Measurements from ENCODE around the gene DAB2.

Gene DAB2

GRCh38 chr5:39447059-39447458 is 22.3 kb upstream of the DAB2 start:
- DNase-seq: no peak

GRCh38 chr5:39446231-39446630 is 21.5 kb upstream of the DAB2 start:
- no peak for DNase-seq

GRCh38 chr5:39443911-39444310 is 19.1 kb upstream of the DAB2 start:
- DNase-seq: no peak

- no peak for DNase-seq
Observed at GRCh38 chr5:39442991-39443390, 18.2 kb upstream of the DAB2 start.

GRCh38 chr5:39441838-39442237 is 17.1 kb upstream of the DAB2 start:
- no peak for DNase-seq

GRCh38 chr5:39440958-39441624 is 16.3 kb upstream of the DAB2 start:
- no peak for DNase-seq

GRCh38 chr5:39440192-39440957 is 15.6 kb upstream of the DAB2 start:
- DNase-seq: no peak

GRCh38 chr5:39439582-39440162 is 14.9 kb upstream of the DAB2 start:
- DNase-seq: no peak

- DNase-seq: no peak
Observed at GRCh38 chr5:39437467-39437866, 12.7 kb upstream of the DAB2 start.

- no peak for DNase-seq
Observed at GRCh38 chr5:39433848-39434247, 9.1 kb upstream of the DAB2 start.

GRCh38 chr5:39432696-39433530 is 8.1 kb upstream of the DAB2 start:
- DNase-seq: no peak

- no peak for DNase-seq
Observed at GRCh38 chr5:39430461-39430860, 5.7 kb upstream of the DAB2 start.

GRCh38 chr5:39428640-39429039 is 3.9 kb upstream of the DAB2 start:
- DNase-seq: no peak

- no peak for DNase-seq
Observed at GRCh38 chr5:39427633-39428032, 2.9 kb upstream of the DAB2 start.

GRCh38 chr5:39427229-39427628 is 2.4 kb upstream of the DAB2 start:
- no peak for DNase-seq

GRCh38 chr5:39426746-39427105 is 1.9 kb upstream of the DAB2 start:
- no peak for DNase-seq

GRCh38 chr5:39426051-39426745 is 1.4 kb upstream of the DAB2 start:
- DNase-seq: no peak

- no peak for DNase-seq
Observed at GRCh38 chr5:39423331-39423751, 1.4 kb downstream of the DAB2 start.

- DNase-seq: no peak
Observed at GRCh38 chr5:39422728-39423285, 2.0 kb downstream of the DAB2 start.

- no peak for DNase-seq
Observed at GRCh38 chr5:39422036-39422606, 2.7 kb downstream of the DAB2 start.

GRCh38 chr5:39420482-39421145 is 4.2 kb downstream of the DAB2 start:
- DNase-seq: no peak

All from stimulated activated CD4-positive, alpha-beta T cell treated with anti-CD3 and anti-CD28 coated beads, Interleukin-2, amount 100 ng/mL, for 48 hours (primary cell).